Measurements from ENCODE around the gene GRAMD1A. TPM values are rescaled to one million over a fixed set of nuclear protein-coding genes. Genes with fewer than 3 reads are reported as not detected.

Gene GRAMD1A
- total RNA-seq, 1 experiment from 2014 or later: 125 TPM

GRCh38 chr19:35031072-35031881 is 31.2 kb downstream of the GRAMD1A start:
- H3K23ac ChIP-seq (ENCODE audit: insufficient read length, low read depth, low read length): no peak overlapping the region
- H3K23me2 ChIP-seq (ENCODE audit: insufficient read length, low read depth, low read length, poor library complexity, severe bottlenecking): peaks cover 8% of the 10 kb centered on the region
- H2BK15ac ChIP-seq (ENCODE audit: low read depth, low read length): no peak overlapping the region
- H3K4me1 Mint-ChIP-seq: peaks cover 15 to 17% of the 10 kb centered on the region in 2 experiments
- peak; percentile 70 for DNase-seq
- H3K18ac ChIP-seq (ENCODE audit: insufficient read length, low read depth, low read length): no peak overlapping the region
- no peaks in the 10 kb centered on the region for H3K9me3 ChIP-seq (ENCODE audit: control insufficient read depth, low read depth, low read length)
- H3K27ac Mint-ChIP-seq: peak overlapping the region in 1 of 3 experiments; percentile 55; a peak in 1 of 7 replicates
- peaks cover 54% of the 10 kb centered on the region for H3K27me3 Mint-ChIP-seq (ENCODE audit: low read depth)
- H2BK5ac ChIP-seq (ENCODE audit: insufficient read length, low read length): no peak overlapping the region
- no peak for TF ChIP-seq CTCF (conservative IDR thresholded peaks at IDR 0.05)
- no peak overlapping the region for H2AFZ ChIP-seq (ENCODE audit: low read length)
- H3K9me3 Mint-ChIP-seq: no peaks in the 10 kb centered on the region; a peak in 1 of 5 replicates
- H3K4ac ChIP-seq (ENCODE audit: low read depth, low read length): no peak overlapping the region
- H3K4me1 ChIP-seq (ENCODE audit: insufficient read depth, low read length): no peaks in the 10 kb centered on the region
- H3T11ph ChIP-seq (ENCODE audit: low read length): no peak overlapping the region
- H3K4me3 Mint-ChIP-seq: peak overlapping the region; percentile 74 to 81
- peaks cover 11% of the 10 kb centered on the region; the same call in 1 of the 2 replicates for H3K27me3 ChIP-seq (ENCODE audit: insufficient read depth, low read length)
- no peak overlapping the region for H2BK12ac ChIP-seq (ENCODE audit: insufficient read length, low read depth, low read length)
- H3K79me1 ChIP-seq (ENCODE audit: insufficient read depth, low read depth, low read length, poor library complexity, severe bottlenecking): no peaks in the 10 kb centered on the region
- WGBS (ENCODE audit: extremely low coverage, insufficient read length, low lambda C conversion rate): no CpG with 5 or more reads among the region's 31 CpGs
- H4K8ac ChIP-seq (replicated peaks; ENCODE audit: insufficient read length, low read depth, low read length): no peak overlapping the region
- no peak overlapping the region for H3K9ac ChIP-seq (ENCODE audit: extremely low read depth, insufficient read length, low read length)
- no peak overlapping the region for H4K5ac ChIP-seq (ENCODE audit: insufficient read length, low read depth, low read length)
- H2BK120ac ChIP-seq (ENCODE audit: low read depth, low read length, poor library complexity, severe bottlenecking): no peak overlapping the region
- H3K56ac ChIP-seq (ENCODE audit: insufficient read length, low read depth, low read length): no peak overlapping the region
- H4K20me1 ChIP-seq (ENCODE audit: control insufficient read depth, insufficient read depth, insufficient read length): no peaks in the 10 kb centered on the region
- H3K14ac ChIP-seq (ENCODE audit: insufficient read depth, low read length): no peak overlapping the region; the same call in 1 of the 2 replicates
- no peak overlapping the region for H2AK5ac ChIP-seq (ENCODE audit: insufficient read length, low read length)
- H2BK20ac ChIP-seq (ENCODE audit: low read depth, low read length, poor library complexity, severe bottlenecking): no peak overlapping the region
- no peaks in the 10 kb centered on the region for H3K79me2 ChIP-seq (ENCODE audit: insufficient read depth, low read length)
- peak overlapping the region; percentile 85 for H3K4me2 ChIP-seq (ENCODE audit: insufficient read depth, insufficient read length, low read length)
- H3K27ac ChIP-seq (ENCODE audit: insufficient read length, low read depth, low read length): no peak overlapping the region
- peaks cover 11 to 35% (median 24%) of the 10 kb centered on the region in 3 experiments; a peak in 6 of 7 replicates for H3K36me3 Mint-ChIP-seq (ENCODE audit: insufficient read depth in 1 of 3, low read depth in 3 of 3)
- H4K91ac ChIP-seq (ENCODE audit: insufficient read length, low read depth, low read length): no peak overlapping the region
